ENCODE results near the gene FOXS1. TPM values are rescaled to one million over a fixed set of nuclear protein-coding genes. Genes with fewer than 3 reads are reported as not detected.

Gene FOXS1
- total RNA-seq, 4 donors from 2014 or later: 0.48 to 1.3 (median 0.63) TPM; not detected in 1

GRCh38 chr20:31809661-31810060 lies 35.7 kb downstream of the FOXS1 start:
- ATAC-seq (ENCODE audit: low FRiP score) (no peak), DNase-seq (ENCODE audit: low spot score) (no peak)
- TF ChIP-seq CTCF (IDR thresholded peaks at IDR 0.05): no peak

- TF ChIP-seq CTCF (IDR thresholded peaks at IDR 0.05): no peak
Measured at GRCh38 chr20:31808481-31808880, 36.9 kb downstream of the FOXS1 start.

GRCh38 chr20:31806564-31807355 lies 38.6 kb downstream of the FOXS1 start:
- TF ChIP-seq CTCF (IDR thresholded peaks at IDR 0.05): no peak
- no peak for ATAC-seq (ENCODE audit: low FRiP score)
- no peak for DNase-seq (ENCODE audit: low spot score)

More at GRCh38 chr20:31808481-31808880, 36.9 kb downstream of the FOXS1 start:
- ATAC-seq (ENCODE audit: low FRiP score): no peak
- no peak for DNase-seq (ENCODE audit: low spot score)

- no peak for ATAC-seq (ENCODE audit: low FRiP score)
- no peak for TF ChIP-seq CTCF (IDR thresholded peaks at IDR 0.05)
- DNase-seq (ENCODE audit: low spot score): no peak
Measured at GRCh38 chr20:31803552-31804291, 41.7 kb downstream of the FOXS1 start.

- DNase-seq (ENCODE audit: low spot score) (no peak), ATAC-seq (ENCODE audit: low FRiP score) (no peak)
- no peak for TF ChIP-seq CTCF (IDR thresholded peaks at IDR 0.05)
Measured at GRCh38 chr20:31801508-31801907, 43.9 kb downstream of the FOXS1 start.

GRCh38 chr20:31797364-31797763 lies 48.0 kb downstream of the FOXS1 start:
- ATAC-seq (ENCODE audit: low FRiP score): no peak
- no peak for DNase-seq (ENCODE audit: low spot score)
- TF ChIP-seq CTCF (IDR thresholded peaks at IDR 0.05): no peak

Small RNA genes within 50 kb of the gene (small RNA-seq; reads per million reads assigned to genes)
- gene AL160175.1: not detected

Other genes starting within 250 kb of the FOXS1 start
- gene ID1, start 240.3 kb downstream of the FOXS1 start, total RNA-seq: 100 to 1,000 TPM; 437 to 878 (median 612) TPM
- gene COX4I2, start 207.7 kb downstream of the FOXS1 start, total RNA-seq: 10 to 100 TPM in 1 of 4 donors, 1 to 10 TPM in 2, not detected in 1; 1.0 to 17.0 (median 1.8) TPM
- gene BCL2L1, start 122.7 kb downstream of the FOXS1 start, total RNA-seq: 100 to 1,000 TPM in 2 of 4 donors, 10 to 100 TPM in 2; 65.0 to 140 (median 112) TPM
- 1 to 10 TPM in 2 of 4 donors, under 1 TPM in 2; 0.82 to 4.8 (median 0.97) TPM for gene TPX2, start 106.3 kb downstream of the FOXS1 start, total RNA-seq
- gene MYLK2, start 26.2 kb downstream of the FOXS1 start, total RNA-seq: under 1 TPM in 1 of 4 donors, not detected in 3; 0.12 TPM
- 1 to 10 TPM in 1 of 4 donors, under 1 TPM in 2, not detected in 1; 0.84 to 3.7 (median 0.96) TPM for gene DUSP15, start 24.9 kb upstream of the FOXS1 start, total RNA-seq
- 1 to 10 TPM in 1 of 4 donors, under 1 TPM in 3; 0.24 to 1.4 (median 0.28) TPM for gene TTLL9, start 25.0 kb upstream of the FOXS1 start, total RNA-seq
- gene PDRG1, start 106.4 kb upstream of the FOXS1 start, total RNA-seq: 1 to 10 TPM; 6.7 to 9.2 (median 7.4) TPM
- gene XKR7, start 122.5 kb upstream of the FOXS1 start, total RNA-seq: not detected
- 10 to 100 TPM in 1 of 4 donors, 1 to 10 TPM in 3; 2.4 to 41.6 (median 6.7) TPM for gene CCM2L, start 164.8 kb upstream of the FOXS1 start, total RNA-seq
- gene HCK, start 206.6 kb upstream of the FOXS1 start, total RNA-seq: 10 to 100 TPM; 22.4 to 68.6 (median 39.2) TPM